NT2/D1 (cell line): ENCODE results near the gene ACTC1.
A peak's percentile ranks its signal among the peaks of the same experiment; 100 is the strongest.

ENCODE experiments used
- DNase-seq: peaks from one replicate; pipeline ENCODE4 v3.0.0-alpha.2; 2011; ENCODE audit warnings: low read depth, low spot score
- H3K27me3 ChIP-seq: 2 replicates; pipeline ENCODE4 v1.6.0; 2011; ENCODE audit warnings: mild to moderate bottlenecking; ENCODE audit not compliant: insufficient read length, insufficient read depth
- H3K36me3 ChIP-seq: 2 replicates; pipeline ENCODE4 v1.6.1; 2011; ENCODE audit warnings: mild to moderate bottlenecking, low read length, mixed read lengths; ENCODE audit not compliant: insufficient read depth, insufficient read length
- H3K4me1 ChIP-seq: 2 replicates; pipeline ENCODE4 v1.5.1; 2011; ENCODE audit not compliant: insufficient read depth, insufficient read length
- H3K4me3 ChIP-seq: 2 replicates; pipeline ENCODE4 v1.5.1; 2011; ENCODE audit warnings: low read depth; ENCODE audit not compliant: insufficient read length
- H3K9ac ChIP-seq: 2 replicates; pipeline ENCODE4 v1.6.0; 2011; ENCODE audit warnings: low read depth; ENCODE audit not compliant: insufficient read length
- H3K9me3 ChIP-seq: 2 replicates; pipeline ENCODE4 v1.5.1; 2011; ENCODE audit warnings: mild to moderate bottlenecking, low read length; ENCODE audit not compliant: insufficient read depth
- SUZ12 ChIP-seq: IDR thresholded peaks from 2 replicates; pipeline ENCODE4 v1.6.1; 2011; ENCODE audit not compliant: insufficient read length, insufficient read depth; ENCODE audit errors: extremely low read depth
- YY1 ChIP-seq: IDR thresholded peaks from 2 replicates; pipeline ENCODE4 v1.6.1; 2011; ENCODE audit not compliant: insufficient read length, insufficient read depth
- ZNF274 ChIP-seq: IDR thresholded peaks from 2 replicates; pipeline ENCODE4 v1.6.1; 2011; ENCODE audit warnings: mild to moderate bottlenecking, low read depth, low read length

The ACTC1 gene

DNA sequence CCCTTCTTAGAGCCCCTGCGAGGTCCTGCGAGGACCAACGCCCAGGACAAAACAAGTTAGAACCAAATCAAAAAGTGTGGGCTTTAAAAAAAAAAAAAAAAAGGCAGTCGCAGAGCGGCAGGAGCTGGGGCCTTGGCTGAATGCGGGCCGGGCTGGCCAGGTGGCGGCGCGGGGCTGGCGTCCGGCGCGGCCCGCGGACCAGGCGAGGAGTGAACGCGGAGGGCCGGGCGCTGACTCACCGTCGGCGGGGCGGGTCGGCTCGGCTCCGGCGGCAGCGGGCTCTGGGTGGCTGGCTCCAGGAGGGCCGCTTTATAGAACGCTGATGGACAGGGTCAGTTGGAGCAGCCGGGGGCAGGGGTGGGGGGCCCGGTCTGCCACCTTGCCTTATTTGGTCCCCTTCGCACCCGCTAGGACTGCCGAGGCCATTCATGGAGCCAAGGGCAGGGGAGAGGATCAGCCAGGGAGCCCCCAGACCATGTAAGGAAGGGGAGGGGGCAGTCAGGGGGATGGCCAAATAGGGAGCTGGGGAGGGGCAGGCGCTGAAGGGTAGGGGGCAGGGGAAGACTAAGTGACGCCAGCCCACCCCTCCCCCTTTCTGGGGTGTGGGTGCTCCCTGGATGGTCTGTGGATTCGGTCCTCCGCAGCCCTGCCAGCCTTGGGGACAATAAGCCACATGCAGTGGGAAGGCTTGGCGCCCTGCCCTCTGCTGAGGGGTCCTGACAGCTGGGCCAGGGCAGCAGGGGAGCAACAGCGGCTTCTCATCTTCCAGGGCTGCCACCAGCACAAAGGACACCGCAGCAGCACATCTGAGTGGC, at the start of gene ACTC1:
ACTC1 (minus strand) TSS at position 283 of the 815 bp plus-strand sequence. CDS start 741 bp downstream, outside the sequence.
- Histone ChIP-seq H3K9ac (peak within 1 kb of the TSS; percentile 61), H3K4me3 (peak within 1 kb of the TSS; percentile 21), H3K4me1 (peaks cover 2% of the 10 kb centered on the region), H3K36me3 (peaks cover 28% of the 10 kb centered on the region), H3K27me3 (peaks cover 25% of the 10 kb centered on the region), H3K9me3 (no peaks in the 10 kb centered on the region)
- TF ChIP-seq SUZ12 (no peak), ZNF274 (no peak), YY1 (no peak)
- DNase-seq, result no peak

GRCh38 chr15:34841262-34841725, 45.9 kb upstream of the ACTC1 start:
- Histone ChIP-seq H3K9ac (no peak overlapping the region), H3K27me3 (no peaks in the 10 kb centered on the region), H3K4me3 (no peak overlapping the region), H3K36me3 (no peaks in the 10 kb centered on the region), H3K9me3 (no peaks in the 10 kb centered on the region), H3K4me1 (no peaks in the 10 kb centered on the region)
- TF ChIP-seq SUZ12, result no peak
- no peak for TF ChIP-seq ZNF274
- TF ChIP-seq YY1, result no peak
- DNase-seq, result no peak

GRCh38 chr15:34838282-34838681, 42.9 kb upstream of the ACTC1 start:
- TF ChIP-seq ZNF274, result no peak
- TF ChIP-seq YY1, result no peak
- TF ChIP-seq SUZ12, result no peak
- Histone ChIP-seq H3K36me3 (no peaks in the 10 kb centered on the region), H3K9ac (no peak overlapping the region)

GRCh38 chr15:34837246-34838016, 42.1 kb upstream of the ACTC1 start:
- no peaks in the 10 kb centered on the region for H3K4me1 ChIP-seq
- no peaks in the 10 kb centered on the region for H3K36me3 ChIP-seq
- no peak overlapping the region for H3K9ac ChIP-seq
- no peak overlapping the region for H3K4me3 ChIP-seq
- H3K9me3 ChIP-seq, result no peaks in the 10 kb centered on the region; the same call in 1 of the 2 replicates
- no peak for DNase-seq
- H3K27me3 ChIP-seq, result no peaks in the 10 kb centered on the region
- no peak for TF ChIP-seq ZNF274
- TF ChIP-seq YY1, result no peak
- TF ChIP-seq SUZ12, result no peak

More at GRCh38 chr15:34838282-34838681, 42.9 kb upstream of the ACTC1 start:
- Histone ChIP-seq H3K4me1 (no peaks in the 10 kb centered on the region), H3K4me3 (no peak overlapping the region), H3K9me3 (no peaks in the 10 kb centered on the region; the same call in 1 of the 2 replicates), H3K27me3 (no peaks in the 10 kb centered on the region)
- DNase-seq, result no peak

DNA sequence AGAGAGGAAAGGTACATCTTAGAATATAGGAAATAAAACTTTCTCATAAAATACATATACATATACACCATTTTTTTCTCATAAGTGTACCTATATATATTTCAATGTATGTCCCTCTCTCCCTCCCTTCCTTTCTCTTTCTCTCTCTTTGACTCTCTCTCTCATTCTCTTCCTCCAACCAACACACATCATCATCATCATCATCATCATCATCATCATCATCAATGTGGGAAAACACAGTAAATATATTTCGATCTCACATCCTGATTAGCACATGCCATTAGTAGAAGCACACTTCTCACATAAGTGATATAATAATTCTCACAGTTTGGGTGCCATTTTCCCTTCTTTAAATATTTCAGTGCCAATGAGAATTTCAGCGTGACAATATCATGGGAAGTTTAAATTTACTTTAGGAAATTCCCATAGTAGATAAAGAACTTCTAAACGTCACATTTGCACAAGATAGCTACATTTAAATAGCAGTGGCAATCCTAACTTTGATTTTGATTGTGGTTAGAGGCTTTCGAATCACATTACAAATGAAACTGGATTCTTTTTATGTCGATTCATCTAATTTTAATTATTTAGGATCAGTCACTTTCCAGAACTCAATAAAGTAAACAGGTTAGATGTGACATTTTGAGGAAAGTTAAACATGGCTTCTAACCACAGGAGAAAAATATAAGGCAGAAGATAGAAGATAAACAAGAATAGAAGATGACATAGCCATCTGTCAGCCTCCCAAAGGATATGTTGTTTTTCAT, 33.0 kb upstream of the ACTC1 start:
- no peak overlapping the region for H3K4me3 ChIP-seq
- no peaks in the 10 kb centered on the region for H3K27me3 ChIP-seq
- no peak for DNase-seq
- no peaks in the 10 kb centered on the region for H3K36me3 ChIP-seq
- no peak overlapping the region for H3K9ac ChIP-seq
- TF ChIP-seq SUZ12 (no peak), ZNF274 (no peak), YY1 (no peak)
- H3K4me1 ChIP-seq, result no peaks in the 10 kb centered on the region
- no peaks in the 10 kb centered on the region for H3K9me3 ChIP-seq

GRCh38 chr15:34821831-34822230, 26.5 kb upstream of the ACTC1 start:
- Histone ChIP-seq H3K36me3 (no peaks in the 10 kb centered on the region), H3K4me1 (no peaks in the 10 kb centered on the region), H3K9me3 (no peaks in the 10 kb centered on the region), H3K4me3 (no peak overlapping the region), H3K27me3 (no peaks in the 10 kb centered on the region), H3K9ac (no peak overlapping the region)
- TF ChIP-seq YY1 (no peak), SUZ12 (no peak), ZNF274 (no peak)
- no peak for DNase-seq

- TF ChIP-seq ZNF274, result no peak
- no peak for TF ChIP-seq SUZ12
- no peak for TF ChIP-seq YY1
- no peak for DNase-seq
- H3K4me1 ChIP-seq, result no peaks in the 10 kb centered on the region
Measured at GRCh38 chr15:34820110-34820509, 24.8 kb upstream of the ACTC1 start.

More at GRCh38 chr15:34820110-34820509, 24.8 kb upstream of the ACTC1 start:
- H3K36me3 ChIP-seq, result no peaks in the 10 kb centered on the region
- no peaks in the 10 kb centered on the region for H3K27me3 ChIP-seq
- H3K9me3 ChIP-seq, result no peaks in the 10 kb centered on the region
- no peak overlapping the region for H3K4me3 ChIP-seq
- no peak overlapping the region for H3K9ac ChIP-seq
